DND-41 (cell line): ENCODE measurements around the gene POSTN.

Experiments
- EZH2 ChIP-seq: IDR thresholded peaks from 3 replicates; pipeline ENCODE4 v1.6.1; 2012; ENCODE audit warnings: borderline replicate concordance, low read depth, mild to moderate bottlenecking, moderate library complexity, low read length, inconsistent platforms; ENCODE audit not compliant: severe bottlenecking
- TF ChIP-seq, protein P1 (sequence below): IDR thresholded peaks from 2 replicates; pipeline ENCODE4 v1.5.1; 2012; ENCODE audit warnings: borderline replicate concordance, low read length, moderate library complexity, mild to moderate bottlenecking; ENCODE audit not compliant: poor library complexity, severe bottlenecking; ENCODE audit errors: extremely low read depth

DNA sequence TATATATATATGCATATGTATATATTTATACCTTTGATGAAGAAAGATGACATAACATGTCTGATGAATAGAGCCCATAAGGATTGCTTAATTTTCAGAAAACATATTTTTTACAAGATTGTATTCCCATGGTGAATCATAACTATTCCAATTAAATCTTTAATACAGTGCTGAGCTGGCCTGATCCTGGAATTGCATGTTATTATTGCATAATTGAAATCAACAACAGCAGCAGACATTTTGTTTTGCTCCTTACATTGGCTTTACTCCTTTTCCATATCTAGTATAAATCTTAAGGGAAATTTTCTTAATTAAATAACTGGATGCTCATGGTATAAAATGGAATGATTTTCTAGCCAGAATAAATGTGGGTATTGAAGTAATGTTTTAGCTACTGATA is 22.0 kb downstream of the POSTN start:
- TF ChIP-seq, protein P1, sequence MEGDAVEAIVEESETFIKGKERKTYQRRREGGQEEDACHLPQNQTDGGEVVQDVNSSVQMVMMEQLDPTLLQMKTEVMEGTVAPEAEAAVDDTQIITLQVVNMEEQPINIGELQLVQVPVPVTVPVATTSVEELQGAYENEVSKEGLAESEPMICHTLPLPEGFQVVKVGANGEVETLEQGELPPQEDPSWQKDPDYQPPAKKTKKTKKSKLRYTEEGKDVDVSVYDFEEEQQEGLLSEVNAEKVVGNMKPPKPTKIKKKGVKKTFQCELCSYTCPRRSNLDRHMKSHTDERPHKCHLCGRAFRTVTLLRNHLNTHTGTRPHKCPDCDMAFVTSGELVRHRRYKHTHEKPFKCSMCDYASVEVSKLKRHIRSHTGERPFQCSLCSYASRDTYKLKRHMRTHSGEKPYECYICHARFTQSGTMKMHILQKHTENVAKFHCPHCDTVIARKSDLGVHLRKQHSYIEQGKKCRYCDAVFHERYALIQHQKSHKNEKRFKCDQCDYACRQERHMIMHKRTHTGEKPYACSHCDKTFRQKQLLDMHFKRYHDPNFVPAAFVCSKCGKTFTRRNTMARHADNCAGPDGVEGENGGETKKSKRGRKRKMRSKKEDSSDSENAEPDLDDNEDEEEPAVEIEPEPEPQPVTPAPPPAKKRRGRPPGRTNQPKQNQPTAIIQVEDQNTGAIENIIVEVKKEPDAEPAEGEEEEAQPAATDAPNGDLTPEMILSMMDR: no peak
- TF ChIP-seq EZH2: no peak
